GM19240 (cell line): ENCODE data around the gene DLG2.
"Not testable (repeated sequence)": the region's sequence is repeated elsewhere in the genome, so short reads cannot be mapped to it uniquely, and the experiment has no call there.

Experiments
- DNase-seq: peaks from one replicate; pipeline ENCODE4 v3.0.0; 2011; ENCODE audit warnings: low spot score; ENCODE audit not compliant: insufficient read length

Gene DLG2

DNA sequence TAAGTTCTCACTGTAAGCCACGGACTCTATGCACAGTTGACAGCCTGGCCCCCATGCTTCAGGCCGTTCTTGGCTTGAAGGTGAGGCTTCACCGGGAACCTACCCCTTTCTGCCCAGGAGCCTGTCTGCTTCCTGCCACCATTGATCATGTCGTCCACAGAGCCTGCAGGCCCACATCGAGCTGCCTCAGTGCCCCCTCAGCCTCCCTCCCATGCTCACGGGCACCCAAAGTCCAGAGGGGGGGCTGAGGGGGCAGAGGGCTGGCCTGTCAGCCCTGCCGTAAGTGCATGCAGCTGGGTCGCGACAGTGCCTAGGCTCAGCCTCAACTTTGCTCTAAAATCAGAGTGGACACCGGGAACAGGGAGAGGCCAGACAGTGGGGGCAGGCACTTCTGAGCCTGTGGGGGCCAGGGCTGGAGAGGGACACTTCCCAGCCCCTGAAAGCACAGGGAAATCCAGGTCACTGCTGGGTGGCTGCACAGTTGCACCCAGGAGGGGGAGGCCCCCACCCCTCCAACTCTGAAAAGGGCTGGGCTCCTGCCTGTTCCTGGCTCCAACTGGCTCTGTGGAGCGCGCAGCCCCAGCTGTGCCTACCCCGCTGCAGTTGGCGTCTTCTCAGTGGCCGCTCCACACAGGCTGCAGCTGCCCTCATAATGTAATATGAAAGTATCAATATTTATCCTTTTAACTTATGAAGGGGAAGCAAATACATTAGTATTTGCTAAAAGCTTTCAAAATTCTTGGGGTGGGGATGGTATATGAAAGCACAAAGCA, 598.6 kb downstream of the DLG2 start:
- DNase-seq: no peak

DNA sequence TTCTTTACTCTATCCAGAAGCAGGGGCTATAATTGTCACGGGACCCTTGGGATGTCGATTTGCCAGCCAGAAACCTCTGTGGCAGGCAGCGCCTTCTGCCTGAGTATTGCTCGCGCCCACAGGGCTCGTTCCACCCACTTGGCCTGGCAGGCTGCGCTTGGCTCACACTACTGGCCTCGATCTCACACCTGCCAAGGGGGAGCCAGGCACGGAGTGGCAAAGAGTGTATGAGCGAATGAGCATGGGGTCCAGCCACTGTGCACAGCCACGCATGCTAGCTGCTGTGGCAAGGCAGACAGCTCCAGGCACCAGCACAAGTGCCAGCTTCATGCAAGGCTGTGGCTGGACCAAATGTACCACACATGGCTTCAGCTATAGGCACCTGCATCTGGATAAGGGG, 599.8 kb downstream of the DLG2 start:
- DNase-seq: no peak

DNA sequence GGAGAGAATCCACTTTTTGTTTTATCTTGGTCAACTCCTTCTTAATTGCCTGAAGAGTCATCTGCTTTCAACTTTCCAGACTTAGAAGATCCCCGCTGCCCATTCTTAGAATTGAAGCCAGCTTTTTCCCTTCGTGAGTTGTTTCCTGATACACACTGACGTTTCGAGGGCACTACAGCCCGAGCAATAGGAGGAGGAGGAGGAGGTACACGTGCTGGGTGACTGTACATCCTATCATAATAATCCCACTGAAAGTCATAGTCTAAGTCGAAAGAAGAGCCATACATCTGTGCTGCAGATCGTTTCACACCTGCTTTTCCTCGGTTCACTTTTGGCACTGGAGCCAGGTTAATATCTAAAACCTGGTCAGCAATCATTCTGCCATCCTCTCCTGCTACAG, 606.1 kb downstream of the DLG2 start:
- DNase-seq: no peak

DNA sequence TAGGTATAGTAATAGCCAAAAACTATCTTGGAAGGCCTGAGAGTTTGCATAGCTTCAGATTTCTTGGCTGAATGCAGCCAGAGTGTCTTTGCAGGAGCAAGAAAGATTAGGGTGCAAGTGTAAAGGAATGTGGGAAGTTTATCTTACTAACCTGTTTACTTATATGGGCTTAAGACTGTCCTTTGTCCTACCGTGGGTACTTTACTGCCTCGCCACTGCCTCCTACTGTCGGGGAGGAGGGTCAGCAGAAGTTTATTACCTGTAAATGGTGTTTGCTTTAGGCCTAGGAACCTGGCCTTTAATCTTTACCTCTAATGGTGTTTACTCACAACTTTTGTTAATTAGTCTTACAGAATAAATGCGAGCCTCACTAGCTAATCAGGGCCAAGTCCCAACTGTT, 633.8 kb downstream of the DLG2 start:
- no peak for DNase-seq

GRCh38 chr11:84990141-84990540, 637.0 kb downstream of the DLG2 start:
- DNase-seq: no peak

DNA sequence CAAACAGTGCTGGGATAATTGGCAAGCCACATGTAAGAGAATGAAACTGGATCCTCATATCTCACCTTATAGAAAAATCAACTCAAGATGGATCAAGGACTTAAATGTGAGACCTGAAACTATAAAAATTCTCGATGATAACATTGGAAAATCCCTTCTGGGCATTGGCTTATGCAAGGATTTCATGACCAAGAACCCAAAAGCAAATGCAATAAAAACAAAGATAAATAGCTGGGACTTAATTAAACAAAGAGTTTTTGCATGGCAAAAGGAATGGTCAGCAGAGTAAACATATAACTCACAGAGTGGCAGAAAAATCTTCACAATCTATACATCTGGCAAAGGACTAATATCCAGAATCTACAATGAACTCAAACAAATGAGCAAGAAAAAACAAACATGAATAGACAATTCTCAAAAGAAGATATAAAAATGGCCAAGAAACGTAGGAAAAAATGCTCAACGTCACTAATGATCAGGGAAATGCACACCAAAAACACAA, 639.4 kb downstream of the DLG2 start:
- DNase-seq: not testable (repeated sequence)

- no peak for DNase-seq
Measured at GRCh38 chr11:84981301-84981700, 645.8 kb downstream of the DLG2 start.

DNA sequence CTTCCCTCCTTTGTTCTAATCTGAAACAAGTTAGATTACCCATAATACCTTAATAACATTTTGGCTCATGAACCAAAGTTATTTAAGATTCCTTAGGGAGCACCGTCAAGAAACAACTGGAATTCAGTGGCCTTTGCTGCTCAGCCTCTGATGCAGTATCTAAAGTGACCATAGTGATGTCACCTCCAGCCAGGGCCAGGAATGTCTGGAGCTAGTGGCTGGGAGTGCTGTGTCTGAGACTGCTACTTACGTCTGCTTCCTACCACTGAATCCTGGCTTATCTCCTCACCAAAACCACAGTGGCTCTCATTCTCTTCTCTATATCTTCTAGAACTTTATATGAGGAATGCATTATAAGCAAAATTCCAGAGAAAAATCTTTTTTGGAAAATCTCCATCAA, 658.0 kb downstream of the DLG2 start:
- DNase-seq: no peak

DNA sequence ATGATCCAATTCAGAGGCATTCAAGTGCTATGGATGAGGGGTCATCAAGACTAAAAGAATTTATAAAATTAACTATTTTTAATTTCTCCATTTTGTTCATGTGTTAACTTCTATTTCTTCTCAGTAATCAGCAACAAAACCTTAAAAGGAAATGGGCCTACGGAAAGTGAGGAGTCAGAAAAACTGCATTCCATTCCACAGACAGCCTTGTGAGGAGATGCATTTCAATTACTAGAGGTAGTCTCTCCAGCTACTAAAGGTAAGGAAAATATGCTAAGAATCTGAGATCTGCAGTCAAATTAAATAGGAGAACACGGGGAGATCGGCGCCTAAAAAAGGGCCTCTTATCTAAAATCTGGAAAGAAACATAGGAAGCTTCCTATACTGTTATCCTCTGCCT, 661.7 kb downstream of the DLG2 start:
- DNase-seq: no peak

DNA sequence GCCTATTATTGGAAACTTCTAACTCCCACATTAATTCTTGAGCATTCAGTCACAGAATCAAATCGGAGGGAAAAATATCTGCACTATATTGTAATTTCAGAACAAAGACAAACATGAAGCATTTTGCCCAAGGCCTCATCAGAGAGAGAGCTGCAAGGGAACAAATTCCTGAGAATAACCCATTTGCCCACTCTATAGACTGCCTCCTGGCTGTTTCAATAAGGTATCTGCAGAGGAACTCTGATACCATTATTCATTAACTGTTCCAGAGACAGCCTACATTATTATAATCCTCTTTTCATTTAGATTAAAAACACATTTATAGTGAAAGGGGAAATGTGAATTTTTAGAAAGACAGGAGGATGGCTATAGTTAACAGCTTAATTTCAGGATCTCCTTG, 663.9 kb downstream of the DLG2 start:
- DNase-seq: no peak

GRCh38 chr11:84962018-84962417, 665.1 kb downstream of the DLG2 start:
- no peak for DNase-seq

DNA sequence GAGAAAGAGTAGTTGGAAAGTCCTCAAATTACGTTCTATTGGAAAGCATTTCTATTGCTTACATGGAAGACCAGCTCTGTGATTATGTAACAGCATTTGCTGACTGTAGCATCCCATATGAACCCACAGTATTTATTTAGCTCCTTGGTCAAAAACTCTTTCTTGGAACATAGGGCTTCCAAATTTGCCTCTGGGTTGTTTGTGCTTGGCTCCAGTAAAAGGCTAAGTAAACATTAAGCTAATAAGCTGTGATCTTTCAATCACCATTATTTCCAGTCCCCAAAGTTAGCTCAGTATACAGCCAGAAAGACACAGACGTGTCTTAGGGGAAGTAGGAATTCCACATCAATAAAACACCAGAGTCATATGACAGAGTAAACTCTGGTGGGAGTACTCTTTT, 668.8 kb downstream of the DLG2 start:
- DNase-seq: no peak

DNA sequence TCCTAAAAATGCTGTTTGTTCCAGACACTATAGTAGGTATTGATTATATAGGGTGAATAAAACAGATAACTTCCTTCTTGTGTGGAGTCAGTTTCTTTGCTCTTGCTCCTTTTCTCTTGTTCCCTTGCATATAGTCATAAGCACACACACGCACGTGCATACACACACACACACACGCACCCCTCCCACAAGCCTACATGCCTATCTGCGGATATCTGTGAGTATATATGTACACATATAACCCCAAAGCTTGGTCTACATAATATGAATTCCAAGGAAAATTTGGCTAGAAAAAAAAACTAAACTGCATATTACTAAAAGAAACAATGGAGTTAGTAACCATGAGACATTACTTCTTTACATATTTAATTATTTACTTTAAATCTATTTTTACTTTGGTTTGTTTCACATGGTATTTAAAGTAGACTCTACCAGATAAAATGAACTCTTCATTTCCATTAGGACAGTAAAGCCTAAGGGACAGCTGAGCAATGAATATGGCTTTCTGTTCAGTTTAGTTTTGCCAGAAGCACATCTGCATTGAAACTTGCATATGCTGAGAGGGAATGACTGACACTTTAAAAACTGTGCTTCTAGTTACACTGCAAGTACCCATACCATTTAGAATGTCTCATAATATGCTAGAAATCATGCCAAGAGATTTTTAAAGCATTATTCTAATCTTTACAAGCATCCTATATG, 676.4 kb downstream of the DLG2 start:
- no peak for DNase-seq

DNA sequence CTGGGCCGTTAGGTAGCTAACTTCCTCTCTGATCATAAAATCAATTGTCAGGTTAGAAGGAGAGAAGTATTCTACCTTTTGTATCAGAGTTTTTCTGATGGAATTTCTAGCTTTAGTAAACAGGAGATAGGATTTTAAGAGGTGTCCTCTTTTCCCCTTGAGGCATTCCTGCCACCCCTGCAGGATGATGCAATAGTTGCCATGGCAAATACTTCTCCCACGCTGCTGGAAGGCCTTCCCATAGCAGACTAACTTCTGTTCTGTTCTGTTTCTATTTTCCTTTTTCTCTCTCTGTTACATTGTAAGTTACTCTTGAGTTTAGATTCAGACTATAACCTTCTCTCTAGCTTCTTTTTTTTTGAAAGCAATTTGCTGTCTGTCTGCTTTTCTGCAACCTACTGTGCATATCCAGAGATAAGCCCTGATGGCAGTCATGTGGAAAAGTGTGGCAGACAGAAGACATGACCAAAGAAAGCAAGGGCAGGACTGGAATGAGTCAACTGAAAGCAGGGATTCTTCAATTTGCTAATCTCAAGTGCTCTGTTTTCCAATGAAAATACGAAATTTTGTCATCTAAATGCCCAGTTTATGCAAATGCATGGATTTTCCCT, 679.1 kb downstream of the DLG2 start:
- no peak for DNase-seq

DNA sequence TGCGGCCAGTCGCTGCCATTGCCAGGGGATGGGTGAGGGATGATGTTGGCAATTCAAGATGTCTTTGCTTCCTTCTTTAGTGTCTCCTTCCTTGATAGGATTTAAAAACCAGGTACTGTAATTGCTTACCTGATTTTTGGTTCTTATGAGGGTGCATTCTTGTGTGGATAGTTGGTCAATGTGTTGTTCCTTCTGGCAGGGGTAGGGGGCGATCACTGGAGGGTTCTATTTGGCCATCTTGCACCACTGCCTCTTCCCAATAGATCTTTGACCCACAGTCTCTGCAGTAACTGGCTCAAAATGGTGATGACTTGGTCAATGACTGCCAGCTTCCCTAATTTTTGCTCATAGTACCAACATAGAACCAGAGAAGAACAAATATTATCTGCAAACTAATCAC, 680.1 kb downstream of the DLG2 start:
- no peak for DNase-seq

DNA sequence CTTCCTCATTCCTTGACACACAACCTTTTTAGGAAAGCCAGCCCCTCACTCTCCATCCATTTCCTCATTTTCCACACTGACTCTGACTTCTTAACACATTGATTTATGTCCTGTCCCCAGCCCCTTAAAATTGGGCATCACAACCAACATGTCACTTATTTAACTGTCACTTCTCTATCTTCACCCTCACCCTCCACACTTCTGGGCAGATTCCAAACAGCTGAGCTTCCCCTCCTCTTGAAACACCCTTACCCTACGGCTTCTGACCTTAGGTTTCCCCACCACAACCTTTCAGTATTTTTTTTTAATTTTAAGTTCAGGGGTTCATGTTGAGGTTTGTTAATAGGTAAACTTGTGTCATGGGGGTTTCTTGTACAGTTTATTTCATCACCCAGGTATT, 696.3 kb downstream of the DLG2 start:
- no peak for DNase-seq

DNA sequence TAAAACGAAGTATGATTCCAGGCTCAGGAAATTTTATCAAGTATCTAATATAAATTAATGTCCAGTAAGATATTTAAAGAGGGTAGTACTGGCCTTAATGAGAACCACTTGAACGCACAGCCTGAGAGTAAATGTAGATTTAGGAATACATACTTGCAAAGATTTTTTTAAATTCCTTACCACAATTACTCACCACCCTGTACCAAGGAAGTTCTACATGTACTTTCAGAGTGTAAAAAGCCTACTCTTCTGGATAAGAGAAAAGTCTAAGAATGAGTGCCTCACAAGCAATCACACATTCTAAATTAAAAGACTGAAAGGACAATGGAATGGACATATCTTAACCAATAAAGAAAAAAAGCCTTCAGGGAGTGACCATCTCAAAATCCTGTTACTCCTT, 697.4 kb downstream of the DLG2 start:
- DNase-seq: no peak

GRCh38 chr11:84924154-84924692, 702.9 kb downstream of the DLG2 start:
- no peak for DNase-seq

DNA sequence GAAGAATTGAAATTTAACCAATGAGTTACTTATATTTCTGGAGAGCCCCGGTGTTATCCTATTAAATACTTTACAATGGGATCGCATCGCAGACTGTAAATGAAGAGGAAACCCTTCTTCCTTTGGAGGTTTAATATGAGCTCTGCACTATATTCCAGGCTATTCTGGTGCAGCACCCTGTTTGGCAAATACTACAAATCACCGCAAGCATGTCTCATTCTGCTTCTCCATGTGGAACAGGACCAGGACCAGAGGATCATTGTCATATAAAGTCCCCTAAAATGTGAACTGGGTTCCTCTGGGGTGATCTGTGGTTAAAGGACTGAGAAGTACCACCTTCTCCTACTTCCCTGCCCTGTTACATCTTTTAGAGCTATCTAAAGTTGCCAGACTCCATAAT, 703.7 kb downstream of the DLG2 start:
- DNase-seq: no peak

- DNase-seq: no peak
Measured at GRCh38 chr11:84922836-84923235, 704.3 kb downstream of the DLG2 start.

GRCh38 chr11:84922212-84922805, 704.8 kb downstream of the DLG2 start:
- DNase-seq: no peak

DNA sequence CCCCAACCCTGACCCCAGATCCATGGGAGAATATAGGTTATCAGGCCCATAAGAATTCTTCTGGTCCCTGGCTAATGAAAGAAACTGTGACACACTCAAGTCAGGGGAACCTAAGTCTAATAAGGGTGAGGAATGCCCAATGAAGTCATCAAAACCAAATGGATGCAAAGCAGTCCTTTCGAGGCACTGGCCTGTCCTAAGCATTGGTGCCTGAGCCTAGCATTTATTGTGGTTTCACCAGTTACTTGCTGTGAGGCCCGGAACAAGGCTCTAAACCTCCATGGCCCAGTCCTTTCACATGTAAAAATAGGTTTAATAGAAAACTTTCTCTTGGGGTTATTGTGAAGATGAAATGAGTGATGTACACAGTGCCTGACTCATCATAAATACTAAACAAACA, 712.6 kb downstream of the DLG2 start:
- DNase-seq: no peak
